ENCODE data around the gene ROR1.

ROR1 gene

GRCh38 chr1:63943393-63943792, 169.6 kb downstream of the ROR1 start:
- H3K9me3 Mint-ChIP-seq, result no peaks in the 10 kb centered on the region
- H3K36me3 Mint-ChIP-seq (ENCODE audit: low read depth), result peaks cover 3% of the 10 kb centered on the region
- H3K27ac Mint-ChIP-seq, result no peak overlapping the region
- peaks cover 28% of the 10 kb centered on the region for H3K4me1 Mint-ChIP-seq
- peaks cover 3% of the 10 kb centered on the region for H3K27me3 Mint-ChIP-seq (ENCODE audit: low read depth)
- no peak for TF ChIP-seq CTCF (IDR thresholded peaks at IDR 0.05; ENCODE audit: unreplicated experiment in 3 of 3)
- no peak overlapping the region for H3K4me3 Mint-ChIP-seq

GRCh38 chr1:63945943-63946342, 172.1 kb downstream of the ROR1 start:
- Mint-ChIP-seq H3K4me1 (peaks cover 47% of the 10 kb centered on the region), H3K27ac (peak overlapping the region; percentile 12 to 47 (median 26)), H3K4me3 (no peak overlapping the region), H3K9me3 (no peaks in the 10 kb centered on the region), H3K36me3 (ENCODE audit: low read depth) (peaks cover 3% of the 10 kb centered on the region), H3K27me3 (ENCODE audit: low read depth) (peaks cover 3% of the 10 kb centered on the region)
- no peak for TF ChIP-seq CTCF (IDR thresholded peaks at IDR 0.05; ENCODE audit: unreplicated experiment in 3 of 3)

GRCh38 chr1:63946866-63947491, 173.2 kb downstream of the ROR1 start:
- peaks cover 57% of the 10 kb centered on the region for H3K4me1 Mint-ChIP-seq
- H3K36me3 Mint-ChIP-seq (ENCODE audit: low read depth), result peaks cover 11% of the 10 kb centered on the region
- H3K27me3 Mint-ChIP-seq (ENCODE audit: low read depth), result peaks cover 3% of the 10 kb centered on the region
- peak overlapping the region; percentile 60 to 88 (median 85) for H3K27ac Mint-ChIP-seq
- H3K9me3 Mint-ChIP-seq, result peaks cover 6% of the 10 kb centered on the region
- TF ChIP-seq CTCF (IDR thresholded peaks at IDR 0.05; ENCODE audit: unreplicated experiment in 3 of 3), result no peak
- H3K4me3 Mint-ChIP-seq, result no peak overlapping the region

- no peak overlapping the region for H3K4me3 Mint-ChIP-seq
- H3K27ac Mint-ChIP-seq, result peak overlapping the region in 2 of 3 experiments; percentile 85 to 88
- no peak for TF ChIP-seq CTCF (IDR thresholded peaks at IDR 0.05; ENCODE audit: unreplicated experiment in 3 of 3)
- peaks cover 21% of the 10 kb centered on the region for H3K36me3 Mint-ChIP-seq (ENCODE audit: low read depth)
- peaks cover 60% of the 10 kb centered on the region for H3K4me1 Mint-ChIP-seq
- peaks cover 15% of the 10 kb centered on the region for H3K9me3 Mint-ChIP-seq
- no peaks in the 10 kb centered on the region for H3K27me3 Mint-ChIP-seq (ENCODE audit: low read depth)
These were observed 174.1 kb downstream of the ROR1 start for GRCh38 chr1:63947904-63948303.

GRCh38 chr1:63950023-63950422, 176.2 kb downstream of the ROR1 start:
- H3K36me3 Mint-ChIP-seq (ENCODE audit: low read depth), result peaks cover 35% of the 10 kb centered on the region
- peaks cover 58% of the 10 kb centered on the region for H3K4me1 Mint-ChIP-seq
- peak overlapping the region; percentile 90 to 96 (median 94) for H3K27ac Mint-ChIP-seq
- TF ChIP-seq CTCF (IDR thresholded peaks at IDR 0.05; ENCODE audit: unreplicated experiment in 3 of 3), result no peak
- no peaks in the 10 kb centered on the region for H3K27me3 Mint-ChIP-seq (ENCODE audit: low read depth)
- H3K9me3 Mint-ChIP-seq, result peaks cover 33% of the 10 kb centered on the region
- peak overlapping the region in 1 of 3 experiments; percentile 29 for H3K4me3 Mint-ChIP-seq
